ENCODE results near the gene KRT222.

DNA sequence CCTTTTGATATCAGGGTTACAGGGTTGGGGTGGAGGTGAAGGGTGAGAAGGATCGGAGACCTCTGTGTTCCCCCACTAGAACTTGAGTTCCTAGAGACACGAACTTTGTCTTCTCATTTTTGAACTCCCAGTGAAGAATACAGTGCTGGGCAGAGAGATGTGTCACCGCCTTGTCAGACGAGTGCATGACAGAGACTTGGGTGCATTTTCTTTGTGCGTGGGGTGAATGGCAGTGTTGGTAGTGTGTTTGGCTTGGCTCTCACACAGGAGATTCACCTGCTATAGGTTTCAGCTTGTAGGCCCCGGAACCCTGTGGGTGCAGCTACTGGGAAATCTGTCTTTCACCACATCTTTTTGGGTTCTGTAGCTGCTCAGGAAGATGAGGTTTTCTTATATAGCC is 59.7 kb downstream of the KRT222 start:
- TF ChIP-seq FOXM1 (IDR thresholded peaks at IDR 0.05; ENCODE audit: borderline replicate concordance) (no peak), SUZ12 (IDR thresholded peaks at IDR 0.05) (no peak), HDGF (IDR thresholded peaks at IDR 0.05; ENCODE audit: borderline replicate concordance) (no peak), L3MBTL2 (conservative IDR thresholded peaks at IDR 0.05) (no peak), BHLHE40 (IDR thresholded peaks at IDR 0.05; ENCODE audit: borderline replicate concordance) (no peak), ELF4 (IDR thresholded peaks at IDR 0.05) (no peak), ZNF384 (IDR thresholded peaks at IDR 0.05) (no peak)
